HEK293 (cell line): ENCODE measurements around the gene MED13L.

Experiments
- CTCF ChIP-seq: fragments of 450-650 bp; formaldehyde crosslinking; IDR thresholded peaks from 2 replicates; pipeline ENCODE4 v1.5.1; 2016; ENCODE audit warnings: missing biosample characterization, missing genetic modification characterization
- PRDM6 ChIP-seq: fragments of 450-650 bp; formaldehyde crosslinking; IDR thresholded peaks from 2 replicates; pipeline ENCODE4 v1.5.1; 2017; ENCODE audit warnings: missing biosample characterization, missing genetic modification characterization
- REST ChIP-seq: fragments of 450-650 bp; formaldehyde crosslinking; IDR thresholded peaks from 2 replicates; pipeline ENCODE4 v1.5.1; 2016; ENCODE audit warnings: missing biosample characterization, missing genetic modification characterization
- ZNF10 ChIP-seq: fragments of 450-650 bp; formaldehyde crosslinking; IDR thresholded peaks from 2 replicates; pipeline ENCODE4 v1.5.1; 2017; ENCODE audit warnings: missing biosample characterization, missing genetic modification characterization
- ZNF155 ChIP-seq: fragments of 450-650 bp; formaldehyde crosslinking; IDR thresholded peaks from 2 replicates; pipeline ENCODE4 v1.5.1; 2016; ENCODE audit warnings: missing biosample characterization, missing genetic modification characterization
- ZNF16 ChIP-seq: fragments of 450-650 bp; formaldehyde crosslinking; IDR thresholded peaks from 2 replicates; pipeline ENCODE4 v1.5.1; 2016; ENCODE audit warnings: low read depth, missing biosample characterization, missing genetic modification characterization
- ZNF211 ChIP-seq: fragments of 450-650 bp; formaldehyde crosslinking; IDR thresholded peaks from 2 replicates; pipeline ENCODE4 v1.5.1; 2016; ENCODE audit warnings: low read depth, missing biosample characterization, missing genetic modification characterization
- ZNF274 ChIP-seq, 2 experiments: fragments of 200-500 bp in 1 of 2; fragments of 450-650 bp in 1 of 2; sonication (Bioruptor generic) in 1 of 2; formaldehyde crosslinking in 1 of 2; IDR thresholded peaks; 2 replicates each; pipeline versions ENCODE4 v1.5.1 to v1.6.1; 2014 to 2016; ENCODE audit warnings: borderline replicate concordance in 1 of 2, inconsistent platforms in 1 of 2, low read length in 1 of 2, missing biosample characterization in 1 of 2, missing genetic modification characterization in 1 of 2
- ZNF501 ChIP-seq: fragments of 450-650 bp; formaldehyde crosslinking; IDR thresholded peaks from 2 replicates; pipeline ENCODE4 v1.5.1; 2016; ENCODE audit warnings: missing biosample characterization, missing genetic modification characterization
- ZNF629 ChIP-seq: fragments of 450-650 bp; formaldehyde crosslinking; IDR thresholded peaks from 2 replicates; pipeline ENCODE4 v1.5.1; 2017; ENCODE audit warnings: missing biosample characterization, missing genetic modification characterization
- ZNF639 ChIP-seq: fragments of 450-650 bp; formaldehyde crosslinking; IDR thresholded peaks from 2 replicates; pipeline ENCODE4 v1.5.1; 2016; ENCODE audit warnings: missing biosample characterization, missing genetic modification characterization
- ZNF747 ChIP-seq: fragments of 450-650 bp; formaldehyde crosslinking; IDR thresholded peaks from 2 replicates; pipeline ENCODE4 v1.5.1; 2016; ENCODE audit warnings: missing biosample characterization, missing genetic modification characterization
- ZNF768 ChIP-seq: fragments of 450-650 bp; formaldehyde crosslinking; IDR thresholded peaks from 2 replicates; pipeline ENCODE4 v1.5.1; 2018; ENCODE audit warnings: missing biosample characterization, mild to moderate bottlenecking, missing genetic modification characterization

GRCh38 chr12:116278279-116278626 lies 760 bp upstream of the MED13L start:
- TF ChIP-seq ZNF639 (tag by site-specific recombination) = no peak
- TF ChIP-seq ZNF155 (tag by site-specific recombination) = no peak
- no peak for TF ChIP-seq REST (tag by site-specific recombination)
- no peak for TF ChIP-seq CTCF (tag by site-specific recombination)
- TF ChIP-seq ZNF768 = no peak
- TF ChIP-seq ZNF629 (tag by site-specific recombination) = no peak
- TF ChIP-seq ZNF501 = no peak
- TF ChIP-seq ZNF274 (IDR thresholded peaks at IDR 0.05; ENCODE audit: low read length) = no peak
- TF ChIP-seq ZNF274 (tag by site-specific recombination; IDR thresholded peaks at IDR 0.05; ENCODE audit: borderline replicate concordance) = no peak
- TF ChIP-seq ZNF747 = no peak
- TF ChIP-seq ZNF16 = no peak
- TF ChIP-seq PRDM6 = no peak
- TF ChIP-seq ZNF211 (tag by site-specific recombination) = no peak
- no peak for TF ChIP-seq ZNF10 (tag by site-specific recombination)
